H1 (cell line): ENCODE results near the gene KLF13. TPM values are rescaled to one million over a fixed set of nuclear protein-coding genes. Genes with fewer than 3 reads are reported as not detected.
A peak's percentile ranks its signal among the peaks of the same experiment; 100 is the strongest.

Experiments
- POLR2AphosphoS5 ChIP-seq: IDR thresholded peaks from 2 replicates; pipeline ENCODE4 v1.6.1; 2011; ENCODE audit warnings: low read depth, low read length
- polyA plus RNA-seq, 7 experiments: library from polyadenylated mRNA; depleted of rRNA in 3 of 7; stranded (reverse) in 5 of 7; unstranded in 2 of 7; fragments of >200 nt in 5 of 7; fragments of 200-250 nt in 2 of 7; gene quantifications; 1 replicate in 5 of 7; 2 replicates in 1 of 7; 4 replicates in 1 of 7; pipeline versions ENCODE4 v1.2.1 to v1.2.3, GENCODE V29; 2011 to 2013; ENCODE audit warnings: missing spikeins in 2 of 7, mixed read lengths in 2 of 7
- total RNA-seq: library from RNA; stranded (reverse); fragmentation: NEBNext Ultra II Directional; extraction: Animal tissue kit (Norgen Biotek cat#: 25700); gene quantifications from 2 replicates; pipeline ENCODE4 v1.2.1, GENCODE V29; 2021
- TF ChIP-seq, protein P1 (sequence below): IDR thresholded peaks from 2 replicates; pipeline ENCODE4 v1.6.1; 2012; ENCODE audit warnings: inconsistent platforms

The KLF13 gene
- total and polyA plus RNA-seq, 2 of the 8 experiments (the other 6 are each of a cell fraction or from before 2014, with no cell fraction given): 18.3 to 33.4 TPM

DNA sequence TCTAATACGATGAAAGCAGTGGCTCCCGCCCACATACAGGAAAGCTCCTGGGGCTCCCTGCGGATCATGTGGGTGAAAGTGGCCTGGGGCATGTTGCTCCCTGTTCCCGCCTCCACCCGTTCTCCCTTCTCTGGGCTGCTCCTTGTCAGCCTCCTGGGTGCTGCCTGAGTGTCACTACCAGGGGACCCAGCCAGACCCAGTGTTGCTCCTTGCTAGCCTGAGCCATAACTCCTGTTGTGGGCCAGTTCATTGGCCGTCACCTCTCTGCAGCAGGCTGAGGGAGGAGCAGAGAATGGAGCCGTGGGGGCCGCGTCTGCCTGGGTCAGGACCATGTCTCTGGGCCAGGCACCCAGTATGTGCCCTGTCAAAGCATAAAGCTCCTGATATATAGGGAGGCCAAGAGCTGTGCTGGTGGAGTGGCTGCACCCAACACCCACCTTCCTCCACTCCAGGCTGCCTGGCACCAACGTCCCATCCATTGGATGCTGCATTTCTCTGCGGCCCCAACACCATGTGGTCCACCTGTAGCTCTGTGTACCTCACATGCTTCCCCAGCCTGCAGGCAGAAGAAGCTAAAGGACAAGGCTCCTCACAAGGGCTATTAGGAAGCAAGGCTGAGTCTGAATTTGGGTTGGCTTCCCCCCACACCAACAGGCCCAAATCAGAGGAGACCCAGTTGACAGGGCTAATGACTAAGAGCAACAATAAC lies 40.5 kb downstream of the KLF13 start (continued):
- TF ChIP-seq, protein P1, sequence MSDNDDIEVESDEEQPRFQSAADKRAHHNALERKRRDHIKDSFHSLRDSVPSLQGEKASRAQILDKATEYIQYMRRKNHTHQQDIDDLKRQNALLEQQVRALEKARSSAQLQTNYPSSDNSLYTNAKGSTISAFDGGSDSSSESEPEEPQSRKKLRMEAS: 0 out of 2 replicates have a peak, but pooled peaks have one; percentile 3
- no peak for TF ChIP-seq POLR2AphosphoS5
